HG03095 (cell line): Measurements from ENCODE around the gene CPLX1.
"Not testable (repeated sequence)": the region's sequence is repeated elsewhere in the genome, so short reads cannot be mapped to it uniquely, and the experiment has no call there.

Source experiments
- ATAC-seq: cut with Tn5 transposase; IDR thresholded peaks from one replicate; pipeline ENCODE4 v1.9.1; 2021; ENCODE audit warnings: moderate library complexity; ENCODE audit not compliant: unreplicated experiment

CPLX1 gene

GRCh38 chr4:780716-781492 lies 45.0 kb downstream of the CPLX1 start:
- ATAC-seq, result no peak

- not testable (repeated sequence) for ATAC-seq
These were observed 45.7 kb downstream of the CPLX1 start for GRCh38 chr4:780255-780654.

GRCh38 chr4:779555-779954 lies 46.4 kb downstream of the CPLX1 start:
- no peak for ATAC-seq

- no peak for ATAC-seq
These were observed 48.2 kb downstream of the CPLX1 start for GRCh38 chr4:777520-778262.

- ATAC-seq, result no peak
These were observed 49.0 kb downstream of the CPLX1 start for GRCh38 chr4:776743-777441.

- not testable (repeated sequence) for ATAC-seq
These were observed 50.4 kb downstream of the CPLX1 start for GRCh38 chr4:775485-775884.

- not testable (repeated sequence) for ATAC-seq
These were observed 51.4 kb downstream of the CPLX1 start for GRCh38 chr4:774419-775092.

- no peak for ATAC-seq
These were observed 52.7 kb downstream of the CPLX1 start for GRCh38 chr4:773214-773613.

GRCh38 chr4:772776-773175 lies 53.2 kb downstream of the CPLX1 start:
- no peak for ATAC-seq

GRCh38 chr4:772118-772517 lies 53.8 kb downstream of the CPLX1 start:
- ATAC-seq, result no peak

GRCh38 chr4:771464-771863 lies 54.5 kb downstream of the CPLX1 start:
- ATAC-seq, result no peak

GRCh38 chr4:770022-770421 lies 55.9 kb downstream of the CPLX1 start:
- ATAC-seq, result no peak

GRCh38 chr4:769511-769910 lies 56.4 kb downstream of the CPLX1 start:
- no peak for ATAC-seq

- ATAC-seq, result no peak
These were observed 56.9 kb downstream of the CPLX1 start for GRCh38 chr4:768995-769394.

- no peak for ATAC-seq
These were observed 57.9 kb downstream of the CPLX1 start for GRCh38 chr4:768076-768475.

GRCh38 chr4:766559-767283 lies 59.2 kb downstream of the CPLX1 start:
- no peak for ATAC-seq

- no peak for ATAC-seq
These were observed 59.8 kb downstream of the CPLX1 start for GRCh38 chr4:766152-766515.

- ATAC-seq, result no peak
These were observed 61.3 kb downstream of the CPLX1 start for GRCh38 chr4:764405-765169.

- ATAC-seq, result no peak
These were observed 62.0 kb downstream of the CPLX1 start for GRCh38 chr4:763922-764321.
